PC-9 (cell line): ENCODE results near the gene EIF2AK3. TPM values are rescaled to one million over a fixed set of nuclear protein-coding genes. Genes with fewer than 3 reads are reported as not detected.

Experiments used
- BruUV-seq: library from RNA; stranded (reverse); fragments of 400-500 nt; replicated peaks from 2 replicates; lab custom pipeline; 2021; lab: Mats Ljungman, UMichigan
- CTCF ChIA-PET: fragments of 300-600 bp; sonication (Branson Sonifier 250); formaldehyde crosslinking; loops from one replicate; lab custom pipeline; 2022; ENCODE audit warnings: antibody characterized with exemption; lab: Charles Lee
- POLR2A ChIA-PET: fragments of 300-600 bp; sonication (Branson Sonifier 250); formaldehyde crosslinking; loops from one replicate; lab custom pipeline; 2022; ENCODE audit warnings: antibody characterized with exemption; ENCODE audit not compliant: unreplicated experiment; lab: Charles Lee
- DNase-seq, 2 experiments: peaks; one replicate each; pipeline versions ENCODE4 v3.0.0 to v3.0.0-alpha.2; 2015 to 2022; ENCODE audit warnings: mixed read lengths in 1 of 2
- H2AFZ ChIP-seq: fragments of 200-600 bp; sonication (generic); 2 replicates; pipeline ENCODE4 v1.8.1; 2017; ENCODE audit warnings: antibody characterized with exemption
- H3F3A ChIP-seq: fragments of 200-600 bp; sonication (generic); 2 replicates; pipeline ENCODE4 v1.8.1; 2017; ENCODE audit warnings: antibody characterized with exemption, mild to moderate bottlenecking, low read depth; ENCODE audit not compliant: insufficient read depth
- H3K27ac ChIP-seq: fragments of 200-600 bp; sonication (generic); 2 replicates; pipeline ENCODE4 v1.6.1; 2016; ENCODE audit warnings: mixed run types
- H3K27me3 ChIP-seq: fragments of 200-600 bp; sonication (generic); 2 replicates; pipeline ENCODE4 v1.6.1; 2016; ENCODE audit warnings: low read depth, mixed run types; ENCODE audit not compliant: insufficient read depth
- H3K36me3 ChIP-seq: fragments of 200-600 bp; sonication (generic); 2 replicates; pipeline ENCODE4 v1.6.1; 2016; ENCODE audit warnings: low read depth, mixed run types
- H3K4me1 ChIP-seq: fragments of 200-600 bp; sonication (generic); replicated peaks from 2 replicates; pipeline ENCODE4 v1.6.1; 2016; ENCODE audit warnings: mixed run types; ENCODE audit not compliant: insufficient read depth
- H3K4me2 ChIP-seq: fragments of 200-600 bp; sonication (generic); 2 replicates; pipeline ENCODE4 v1.6.1; 2017; ENCODE audit warnings: mixed run types
- H3K4me3 ChIP-seq: fragments of 200-600 bp; sonication (generic); 2 replicates; pipeline ENCODE4 v1.6.1; 2016; ENCODE audit warnings: mixed run types
- H3K79me2 ChIP-seq: fragments of 200-600 bp; sonication (generic); 2 replicates; pipeline ENCODE4 v1.6.1; 2017; ENCODE audit warnings: low read depth, mixed run types
- H3K9me2 ChIP-seq: fragments of 200-600 bp; sonication (generic); 2 replicates; pipeline ENCODE4 v1.8.1; 2017; ENCODE audit warnings: mild to moderate bottlenecking; ENCODE audit not compliant: insufficient read depth
- H3K9me3 ChIP-seq: fragments of 200-600 bp; sonication (generic); 2 replicates; pipeline ENCODE4 v1.8.1; 2016; ENCODE audit warnings: low read depth; ENCODE audit not compliant: insufficient read depth
- H4K20me1 ChIP-seq: fragments of 200-600 bp; sonication (generic); 2 replicates; pipeline ENCODE4 v1.8.1; 2017; ENCODE audit not compliant: insufficient read depth
- EZH2 ChIP-seq: fragments of 200-600 bp; sonication (generic); IDR thresholded peaks from 2 replicates; pipeline ENCODE4 v1.8.0; 2017; ENCODE audit warnings: antibody characterized with exemption, low read depth
- intact Hi-C: fragments of 100-400 bp; cut with micrococcal nuclease; formaldehyde crosslinking; loops from one replicate; pipeline ENCODE4 v1.10.0; 2022; ENCODE audit not compliant: unreplicated experiment
- total RNA-seq: library from RNA; stranded (reverse); gene quantifications from 2 replicates; pipeline ENCODE4 v1.2.3, GENCODE V29; 2021
- TF ChIP-seq, protein P1 (sequence below): fragments of 200-600 bp; sonication (generic); conservative IDR thresholded peaks from 2 replicates; pipeline ENCODE4 v1.6.1; 2017; ENCODE audit warnings: mixed run types, antibody characterized with exemption, mild to moderate bottlenecking, moderate library complexity

EIF2AK3 gene
- total RNA-seq, 1 experiment from 2014 or later, result 8.8 TPM

DNA sequence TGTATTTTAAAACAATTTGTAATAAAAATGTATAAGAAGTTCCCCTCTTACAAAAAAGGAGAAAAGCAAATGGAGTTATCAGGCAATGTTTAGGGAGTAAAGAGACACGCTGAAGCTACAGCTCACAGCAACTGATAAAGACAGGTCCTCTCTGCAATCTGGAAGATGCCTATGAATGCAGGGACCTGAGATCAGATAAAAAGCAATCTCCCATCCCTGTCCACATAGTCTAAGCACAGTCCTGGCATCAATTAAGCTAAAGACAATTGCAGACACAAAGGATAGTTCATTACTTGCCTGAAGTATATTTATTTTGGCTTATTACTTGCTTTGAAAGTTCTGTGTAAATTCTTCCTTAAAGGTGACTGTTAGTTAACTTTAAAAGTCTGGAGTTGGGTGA lies 5.0 kb downstream of the EIF2AK3 start:
- TF ChIP-seq EZH2, result no peak
- TF ChIP-seq, protein P1, sequence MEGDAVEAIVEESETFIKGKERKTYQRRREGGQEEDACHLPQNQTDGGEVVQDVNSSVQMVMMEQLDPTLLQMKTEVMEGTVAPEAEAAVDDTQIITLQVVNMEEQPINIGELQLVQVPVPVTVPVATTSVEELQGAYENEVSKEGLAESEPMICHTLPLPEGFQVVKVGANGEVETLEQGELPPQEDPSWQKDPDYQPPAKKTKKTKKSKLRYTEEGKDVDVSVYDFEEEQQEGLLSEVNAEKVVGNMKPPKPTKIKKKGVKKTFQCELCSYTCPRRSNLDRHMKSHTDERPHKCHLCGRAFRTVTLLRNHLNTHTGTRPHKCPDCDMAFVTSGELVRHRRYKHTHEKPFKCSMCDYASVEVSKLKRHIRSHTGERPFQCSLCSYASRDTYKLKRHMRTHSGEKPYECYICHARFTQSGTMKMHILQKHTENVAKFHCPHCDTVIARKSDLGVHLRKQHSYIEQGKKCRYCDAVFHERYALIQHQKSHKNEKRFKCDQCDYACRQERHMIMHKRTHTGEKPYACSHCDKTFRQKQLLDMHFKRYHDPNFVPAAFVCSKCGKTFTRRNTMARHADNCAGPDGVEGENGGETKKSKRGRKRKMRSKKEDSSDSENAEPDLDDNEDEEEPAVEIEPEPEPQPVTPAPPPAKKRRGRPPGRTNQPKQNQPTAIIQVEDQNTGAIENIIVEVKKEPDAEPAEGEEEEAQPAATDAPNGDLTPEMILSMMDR, result no peak
- no peaks in the 10 kb centered on the region for H3K27me3 ChIP-seq
- no peaks in the 10 kb centered on the region for H3F3A ChIP-seq
- ChIA-PET CTCF (no interaction called here), POLR2A (no interaction called here)
- DNase-seq, result no peak
- peaks cover 17% of the 10 kb centered on the region; the same call in 1 of the 2 replicates for H3K4me1 ChIP-seq
- no peaks in the 10 kb centered on the region for H3K9me2 ChIP-seq
- no peaks in the 10 kb centered on the region for H3K36me3 ChIP-seq
- peaks cover 6% of the 10 kb centered on the region; the same call in 1 of the 2 replicates for H4K20me1 ChIP-seq
- intact Hi-C loops, result no loop called here
- BruUV-seq, result no TSS peak
- peaks cover 59% of the 10 kb centered on the region for H3K79me2 ChIP-seq
- H3K4me3 ChIP-seq, result no peak overlapping the region
- no peaks in the 10 kb centered on the region for H3K9me3 ChIP-seq
- H3K27ac ChIP-seq, result no peak overlapping the region
- no peak overlapping the region for H2AFZ ChIP-seq
- H3K4me2 ChIP-seq, result no peak overlapping the region

DNA sequence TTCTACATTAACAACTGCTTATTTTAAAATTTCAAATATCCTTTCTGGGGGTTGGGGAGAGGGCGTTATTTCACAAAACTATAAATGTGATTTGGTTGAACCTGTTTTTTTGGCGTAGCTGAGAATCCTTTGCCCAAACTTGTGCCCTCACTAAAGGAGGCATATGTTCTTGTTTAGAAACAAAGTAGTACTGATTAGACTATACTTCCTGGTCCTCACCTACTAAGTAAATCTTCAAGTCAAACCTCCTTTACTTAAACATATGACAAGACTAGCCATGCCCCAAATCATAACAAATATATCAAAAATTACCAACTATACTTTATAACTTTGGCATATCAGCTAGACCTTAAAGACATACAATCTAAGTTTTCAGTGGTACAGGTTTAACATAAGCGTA lies 5.8 kb downstream of the EIF2AK3 start:
- peaks cover 17% of the 10 kb centered on the region; the same call in 1 of the 2 replicates for H3K4me1 ChIP-seq
- POLR2A ChIA-PET, result no interaction called here
- CTCF ChIA-PET, result no interaction called here
- no peak overlapping the region for H3K4me2 ChIP-seq
- no peaks in the 10 kb centered on the region for H3F3A ChIP-seq
- no peaks in the 10 kb centered on the region for H3K36me3 ChIP-seq
- DNase-seq, result no peak
- peaks cover 5% of the 10 kb centered on the region; the same call in 1 of the 2 replicates for H4K20me1 ChIP-seq
- no peaks in the 10 kb centered on the region for H3K9me2 ChIP-seq
- H3K9me3 ChIP-seq, result no peaks in the 10 kb centered on the region
- no peak overlapping the region for H3K4me3 ChIP-seq
- no peak overlapping the region for H3K27ac ChIP-seq
- intact Hi-C loops, result no loop called here
- no TSS peak for BruUV-seq
- peaks cover 64% of the 10 kb centered on the region for H3K79me2 ChIP-seq
- H2AFZ ChIP-seq, result no peak overlapping the region
- no peaks in the 10 kb centered on the region for H3K27me3 ChIP-seq
- TF ChIP-seq EZH2, result no peak
- TF ChIP-seq, protein P1, result no peak

DNA sequence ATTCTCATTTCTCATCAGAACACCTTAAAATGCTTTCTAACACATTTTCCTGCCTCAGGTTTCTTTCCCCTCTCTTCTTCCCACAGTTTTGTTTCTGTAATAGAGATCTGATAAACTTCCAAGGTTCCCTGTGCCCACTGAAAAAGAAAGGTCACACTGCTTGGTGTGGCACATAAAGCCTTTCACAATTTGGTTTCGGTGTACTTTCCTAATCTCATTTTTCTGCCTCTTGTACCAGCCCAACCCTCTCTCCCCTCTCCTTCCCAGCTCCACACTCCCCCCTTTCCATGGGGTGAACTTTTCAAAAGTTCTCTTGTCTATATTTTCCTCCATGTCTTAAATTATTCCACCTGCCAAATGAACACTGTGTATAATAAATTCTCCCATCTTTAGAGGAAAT lies 7.2 kb downstream of the EIF2AK3 start:
- intact Hi-C loops, result no loop called here
- Histone ChIP-seq H4K20me1 (no peaks in the 10 kb centered on the region), H3K4me1 (peaks cover 5% of the 10 kb centered on the region; the same call in 1 of the 2 replicates), H3K9me3 (no peaks in the 10 kb centered on the region), H2AFZ (no peak overlapping the region), H3K27ac (no peak overlapping the region), H3K36me3 (no peaks in the 10 kb centered on the region), H3K4me3 (no peak overlapping the region), H3K79me2 (peaks cover 61% of the 10 kb centered on the region), H3K4me2 (no peak overlapping the region), H3K9me2 (no peaks in the 10 kb centered on the region), H3K27me3 (no peaks in the 10 kb centered on the region), H3F3A (no peaks in the 10 kb centered on the region)
- ChIA-PET POLR2A (no interaction called here), CTCF (no interaction called here)
- TF ChIP-seq EZH2, result no peak
- TF ChIP-seq, protein P1, result no peak
- no TSS peak for BruUV-seq
- no peak for DNase-seq
